ENCODE results near the gene CYB5RL. TPM values are rescaled to one million over a fixed set of nuclear protein-coding genes. Genes with fewer than 3 reads are reported as not detected.
"Not testable (repeated sequence)": the region's sequence is repeated elsewhere in the genome, so short reads cannot be mapped to it uniquely, and the experiment has no call there.

Gene CYB5RL
- total RNA-seq, 3 donors from 2014 or later, result 4.5 to 8.0 (median 7.5) TPM

GRCh38 chr1:54171606-54172005, 28.2 kb downstream of the CYB5RL start:
- Histone ChIP-seq H3K4me1 (no peaks in the 10 kb centered on the region), H3K9me3 (no peaks in the 10 kb centered on the region), H3K27me3 (no peaks in the 10 kb centered on the region), H3K36me3 (no peaks in the 10 kb centered on the region), H3K27ac (no peak overlapping the region), H3K4me3 (no peak overlapping the region)
- no peak for DNase-seq (ENCODE audit: low spot score in 2 of 2)
- TF ChIP-seq CTCF (IDR thresholded peaks at IDR 0.05), result no peak
- no peak for TF ChIP-seq POLR2AphosphoS5 (IDR thresholded peaks at IDR 0.05)
- TF ChIP-seq POLR2A (IDR thresholded peaks at IDR 0.05), result no peak
- intact Hi-C loops (cut with DNase I; ENCODE audit: low total_unique reads), result no loop called here

- H3K9me3 ChIP-seq, result no peaks in the 10 kb centered on the region
- no peaks in the 10 kb centered on the region for H3K27me3 ChIP-seq
- TF ChIP-seq POLR2AphosphoS5 (IDR thresholded peaks at IDR 0.05) (no peak), POLR2A (IDR thresholded peaks at IDR 0.05) (no peak), CTCF (IDR thresholded peaks at IDR 0.05) (no peak)
- H3K27ac ChIP-seq, result no peak overlapping the region
- intact Hi-C loops (cut with DNase I; ENCODE audit: low total_unique reads), result no loop called here
- H3K36me3 ChIP-seq, result no peaks in the 10 kb centered on the region
- DNase-seq (ENCODE audit: low spot score in 2 of 2), result no peak
- no peak overlapping the region for H3K4me3 ChIP-seq
- no peaks in the 10 kb centered on the region for H3K4me1 ChIP-seq
Measured at GRCh38 chr1:54171016-54171415, 28.8 kb downstream of the CYB5RL start.

DNA sequence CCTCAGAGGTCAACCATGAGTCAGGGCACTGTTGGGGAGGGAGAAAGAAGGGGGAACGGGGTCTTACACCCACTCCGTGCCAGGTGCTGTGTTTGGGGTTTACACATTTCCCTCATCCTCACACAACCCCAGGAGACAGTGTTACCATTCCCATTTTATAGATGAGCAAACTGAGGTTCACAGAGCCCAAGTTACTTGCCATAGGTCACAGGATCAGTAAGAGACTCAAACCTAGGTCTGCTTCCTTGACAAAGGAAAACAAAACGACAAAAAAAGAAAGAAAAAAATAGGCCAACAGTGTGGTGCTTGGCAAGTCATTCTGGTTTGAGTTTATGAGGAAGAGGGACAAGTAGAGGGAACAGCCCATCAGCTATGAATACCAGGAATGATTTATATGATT, 30.8 kb downstream of the CYB5RL start:
- no peak overlapping the region for H3K27ac ChIP-seq
- DNase-seq (ENCODE audit: low spot score in 2 of 2), result no peak
- H3K9me3 ChIP-seq, result no peaks in the 10 kb centered on the region
- TF ChIP-seq POLR2A (IDR thresholded peaks at IDR 0.05), result no peak
- TF ChIP-seq POLR2AphosphoS5 (IDR thresholded peaks at IDR 0.05), result no peak
- no peak for TF ChIP-seq CTCF (IDR thresholded peaks at IDR 0.05)
- H3K4me3 ChIP-seq, result no peak overlapping the region
- intact Hi-C loops (cut with DNase I; ENCODE audit: low total_unique reads), result no loop called here
- no peaks in the 10 kb centered on the region for H3K4me1 ChIP-seq
- H3K27me3 ChIP-seq, result no peaks in the 10 kb centered on the region
- H3K36me3 ChIP-seq, result no peaks in the 10 kb centered on the region

DNA sequence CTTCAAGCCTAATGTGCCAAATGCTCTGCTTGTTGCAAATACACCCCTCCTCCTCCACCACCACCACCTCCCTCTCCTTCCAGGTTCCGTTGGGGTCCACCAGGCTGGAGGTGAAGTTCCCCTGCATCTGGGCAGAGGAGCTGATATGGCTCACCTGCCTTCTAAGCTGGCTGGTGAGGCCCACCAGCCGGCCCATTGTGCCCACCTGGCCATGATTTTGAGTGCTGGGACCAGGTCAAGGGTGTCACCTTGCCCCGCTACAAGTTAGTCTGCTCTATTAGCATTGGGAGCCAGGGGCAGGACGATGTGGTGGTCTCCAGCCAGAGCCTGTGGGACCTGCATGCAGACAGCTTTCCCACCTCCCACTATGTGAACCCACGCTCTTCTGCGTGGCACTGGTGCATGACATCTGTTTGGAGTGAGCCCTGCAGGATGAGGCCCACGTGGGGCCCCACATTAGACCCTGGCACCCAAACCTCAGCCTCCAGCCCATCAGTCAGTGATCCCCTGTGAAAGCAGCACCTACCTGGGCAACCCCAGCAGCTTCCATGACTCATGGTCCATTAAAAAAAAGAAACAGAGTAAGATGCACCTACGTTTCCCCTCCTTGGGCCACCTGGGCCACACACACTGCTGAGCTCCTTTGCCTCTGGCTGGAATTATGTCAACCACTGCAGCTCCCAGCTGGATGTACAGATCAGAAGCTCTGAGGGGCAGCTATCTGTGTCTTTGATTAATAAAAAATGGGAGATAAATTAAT, 31.4 kb downstream of the CYB5RL start:
- no peaks in the 10 kb centered on the region for H3K9me3 ChIP-seq
- H3K36me3 ChIP-seq, result no peaks in the 10 kb centered on the region
- H3K27me3 ChIP-seq, result no peaks in the 10 kb centered on the region
- H3K27ac ChIP-seq, result no peak overlapping the region
- intact Hi-C loops (cut with DNase I; ENCODE audit: low total_unique reads), result no loop called here
- no peak overlapping the region for H3K4me3 ChIP-seq
- DNase-seq (ENCODE audit: low spot score in 2 of 2), result no peak
- H3K4me1 ChIP-seq, result no peaks in the 10 kb centered on the region
- no peak for TF ChIP-seq CTCF (IDR thresholded peaks at IDR 0.05)
- no peak for TF ChIP-seq POLR2AphosphoS5 (IDR thresholded peaks at IDR 0.05)
- TF ChIP-seq POLR2A (IDR thresholded peaks at IDR 0.05), result no peak

DNA sequence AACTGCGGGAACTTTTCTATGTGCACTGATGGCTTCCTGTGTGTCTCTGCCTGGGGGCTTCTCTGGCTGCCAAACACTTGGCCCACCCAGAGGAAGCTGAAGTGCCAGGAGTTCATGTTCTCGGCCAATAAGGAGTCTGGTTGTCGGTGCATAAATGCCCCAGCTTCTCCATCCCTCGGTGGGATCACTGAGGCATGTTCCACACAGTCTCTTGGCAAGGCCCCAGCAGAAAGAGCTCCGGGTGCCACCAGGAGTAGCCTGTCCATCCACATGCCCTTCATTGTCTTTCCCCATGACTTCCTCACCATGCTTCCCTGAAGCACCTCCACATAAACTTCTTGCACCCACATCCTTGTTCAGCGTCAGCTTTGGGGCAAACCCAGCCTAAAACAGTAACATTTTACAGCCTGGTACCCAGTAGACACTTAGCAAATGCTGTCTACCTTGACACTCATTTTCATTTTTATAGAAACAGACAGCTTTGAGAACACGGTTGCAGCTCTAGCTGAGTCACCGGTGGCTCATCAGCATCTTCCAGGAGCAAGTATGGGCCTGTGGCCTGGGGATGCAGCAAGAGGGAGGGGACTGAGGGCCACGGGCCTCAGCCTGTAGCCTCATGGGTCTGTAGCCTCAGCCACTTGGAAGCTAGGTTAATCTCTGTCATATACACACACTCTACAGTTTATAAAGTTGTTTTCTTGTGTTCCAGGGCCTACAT, 32.2 kb downstream of the CYB5RL start:
- no peak for TF ChIP-seq POLR2AphosphoS5 (IDR thresholded peaks at IDR 0.05)
- no peak for TF ChIP-seq CTCF (IDR thresholded peaks at IDR 0.05)
- no peak for TF ChIP-seq POLR2A (IDR thresholded peaks at IDR 0.05)
- Histone ChIP-seq H3K4me3 (no peak overlapping the region), H3K9me3 (no peaks in the 10 kb centered on the region), H3K27ac (no peak overlapping the region), H3K4me1 (no peaks in the 10 kb centered on the region), H3K36me3 (no peaks in the 10 kb centered on the region), H3K27me3 (no peaks in the 10 kb centered on the region)
- intact Hi-C loops (cut with DNase I; ENCODE audit: low total_unique reads), result no loop called here
- no peak for DNase-seq (ENCODE audit: low spot score in 2 of 2)

DNA sequence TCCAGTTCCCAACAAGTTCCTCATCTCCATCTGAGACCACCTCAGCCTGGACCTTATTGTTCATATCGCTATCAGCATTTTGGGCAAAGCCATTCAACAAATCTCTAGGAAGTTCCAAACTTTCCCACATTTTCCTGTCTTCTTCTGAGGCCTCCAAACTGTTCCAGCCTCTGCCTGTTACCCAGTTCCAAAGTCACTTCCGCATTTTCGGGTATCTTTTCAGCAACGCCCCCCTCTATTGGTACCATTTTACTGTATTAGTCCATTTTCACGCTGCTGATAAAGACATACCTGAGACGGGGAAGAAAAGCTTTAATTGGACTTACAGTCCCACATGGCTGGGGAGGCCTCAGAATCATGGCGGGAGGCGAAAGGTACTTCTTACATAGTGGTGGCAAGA, 33.5 kb downstream of the CYB5RL start:
- H3K27me3 ChIP-seq; DNase-seq (ENCODE audit: low spot score in 2 of 2); H3K36me3 ChIP-seq; H3K9me3 ChIP-seq; H3K4me1 ChIP-seq; H3K27ac ChIP-seq; H3K4me3 ChIP-seq; intact Hi-C loops (cut with DNase I; ENCODE audit: low total_unique reads): not testable (repeated sequence)

Measured in breast epithelium (tissue), 4 donors.